Raji (cell line): Measurements from ENCODE around the gene LRCH3.

ENCODE experiments used
- POLR2A ChIP-seq: IDR thresholded peaks from 2 replicates; pipeline ENCODE4 v1.6.1; 2011; ENCODE audit warnings: low read depth, low read length, control low read depth; ENCODE audit not compliant: insufficient read depth

LRCH3 gene

GRCh38 chr3:197882586-197882985, 91.5 kb downstream of the LRCH3 start:
- TF ChIP-seq POLR2A = no peak

GRCh38 chr3:197883541-197883940, 92.5 kb downstream of the LRCH3 start:
- no peak for TF ChIP-seq POLR2A

GRCh38 chr3:197888511-197888910, 97.5 kb downstream of the LRCH3 start:
- TF ChIP-seq POLR2A = no peak

- no peak for TF ChIP-seq POLR2A
These were observed 98.3 kb downstream of the LRCH3 start for GRCh38 chr3:197889204-197889930.

GRCh38 chr3:197890693-197891092, 99.6 kb downstream of the LRCH3 start:
- no peak for TF ChIP-seq POLR2A

- no peak for TF ChIP-seq POLR2A
These were observed 101.1 kb downstream of the LRCH3 start for GRCh38 chr3:197892162-197892561.

GRCh38 chr3:197896421-197896820, 105.4 kb downstream of the LRCH3 start:
- no peak for TF ChIP-seq POLR2A

GRCh38 chr3:197899833-197900478, 108.9 kb downstream of the LRCH3 start:
- no peak for TF ChIP-seq POLR2A

GRCh38 chr3:197901626-197902025, 110.6 kb downstream of the LRCH3 start:
- TF ChIP-seq POLR2A = no peak

- TF ChIP-seq POLR2A = no peak
These were observed 115.2 kb downstream of the LRCH3 start for GRCh38 chr3:197906023-197906849.

GRCh38 chr3:197906850-197907187, 115.8 kb downstream of the LRCH3 start:
- TF ChIP-seq POLR2A = no peak

- no peak for TF ChIP-seq POLR2A
These were observed 116.1 kb downstream of the LRCH3 start for GRCh38 chr3:197907196-197907595.

GRCh38 chr3:197908957-197909701, 118.1 kb downstream of the LRCH3 start:
- TF ChIP-seq POLR2A = no peak

- TF ChIP-seq POLR2A = no peak
These were observed 121.9 kb downstream of the LRCH3 start for GRCh38 chr3:197912741-197913476.
